Cardiac muscle cell (in vitro differentiated cells and primary cell): ENCODE results near the gene MTUS2. TPM values are rescaled to one million over a fixed set of nuclear protein-coding genes. Genes with fewer than 3 reads are reported as not detected.
"Not testable (repeated sequence)": the region's sequence is repeated elsewhere in the genome, so short reads cannot be mapped to it uniquely, and the experiment has no call there.

ENCODE experiments used
- DNase-seq, 2 donors: peaks; one replicate each; pipeline versions ENCODE4 v3.0.0 to v3.0.0-alpha.2; 2010 to 2017; ENCODE audit warnings: low read depth in 1 of 2, low spot score in 1 of 2
- H3K27ac ChIP-seq: fragments of 200-600 bp; sonication (generic); 2 replicates; pipeline ENCODE4 v1.5.1; 2016
- H3K27me3 ChIP-seq: fragments of 200-600 bp; sonication (generic); 2 replicates; pipeline ENCODE4 v1.6.0; 2016; ENCODE audit warnings: control low read depth
- H3K36me3 ChIP-seq: fragments of 200-600 bp; sonication (generic); 2 replicates; pipeline ENCODE4 v1.5.1; 2016; ENCODE audit warnings: control low read depth
- H3K4me1 ChIP-seq: fragments of 200-600 bp; sonication (generic); 2 replicates; pipeline ENCODE4 v1.8.1; 2017; ENCODE audit warnings: low read depth, mild to moderate bottlenecking, mixed run types
- H3K4me3 ChIP-seq: fragments of 200-600 bp; sonication (generic); 2 replicates; pipeline ENCODE4 v1.5.1; 2016; ENCODE audit warnings: mild to moderate bottlenecking
- H3K9me3 ChIP-seq: fragments of 200-600 bp; sonication (generic); 2 replicates; pipeline ENCODE4 v1.5.1; 2017; ENCODE audit warnings: low read depth, mild to moderate bottlenecking, control low read depth
- polyA plus RNA-seq: library from polyadenylated mRNA; unstranded; fragments of >200 nt; fragmentation: Nextera tagmentation; extraction: Ambion mirVana; gene quantifications from 2 replicates; pipeline ENCODE4 v1.2.1, GENCODE V29; 2016
- total RNA-seq: library from RNA; depleted of rRNA; stranded (reverse); fragments of >200 nt; gene quantifications from 2 replicates; pipeline ENCODE4 v1.2.3, GENCODE V29; 2016
- TF ChIP-seq, protein P1 (sequence below): IDR thresholded peaks from 2 replicates; pipeline ENCODE4 v1.5.1; 2012; ENCODE audit warnings: low read depth, mild to moderate bottlenecking, low read length

Gene MTUS2
- total and polyA plus RNA-seq, 2 experiments from 2014 or later = 31.6 to 96.9 TPM

DNA sequence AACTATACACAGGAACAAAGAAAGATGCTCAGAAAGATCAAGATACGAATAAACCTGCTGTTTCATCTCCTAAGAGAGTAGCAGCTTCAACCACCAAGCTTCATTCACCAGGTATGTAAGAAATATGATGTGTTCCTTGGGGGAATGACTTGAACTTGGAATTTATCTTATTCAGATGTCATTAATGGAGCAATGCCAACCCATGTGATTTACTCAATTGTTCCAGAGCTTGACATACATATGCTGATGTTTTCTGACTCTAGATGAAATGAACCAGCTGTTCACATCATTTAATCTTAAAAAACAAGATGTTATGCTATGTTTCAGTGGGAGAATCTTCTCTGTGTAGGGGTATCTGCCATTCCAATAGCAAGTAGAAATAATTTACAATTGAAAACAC, 504.5 kb downstream of the MTUS2 start:
- no peak for DNase-seq
- Histone ChIP-seq H3K27me3 (no peaks in the 10 kb centered on the region), H3K36me3 (no peaks in the 10 kb centered on the region), H3K9me3 (no peaks in the 10 kb centered on the region), H3K4me1 (no peaks in the 10 kb centered on the region), H3K4me3 (no peak overlapping the region), H3K27ac (no peak overlapping the region)
- TF ChIP-seq, protein P1, sequence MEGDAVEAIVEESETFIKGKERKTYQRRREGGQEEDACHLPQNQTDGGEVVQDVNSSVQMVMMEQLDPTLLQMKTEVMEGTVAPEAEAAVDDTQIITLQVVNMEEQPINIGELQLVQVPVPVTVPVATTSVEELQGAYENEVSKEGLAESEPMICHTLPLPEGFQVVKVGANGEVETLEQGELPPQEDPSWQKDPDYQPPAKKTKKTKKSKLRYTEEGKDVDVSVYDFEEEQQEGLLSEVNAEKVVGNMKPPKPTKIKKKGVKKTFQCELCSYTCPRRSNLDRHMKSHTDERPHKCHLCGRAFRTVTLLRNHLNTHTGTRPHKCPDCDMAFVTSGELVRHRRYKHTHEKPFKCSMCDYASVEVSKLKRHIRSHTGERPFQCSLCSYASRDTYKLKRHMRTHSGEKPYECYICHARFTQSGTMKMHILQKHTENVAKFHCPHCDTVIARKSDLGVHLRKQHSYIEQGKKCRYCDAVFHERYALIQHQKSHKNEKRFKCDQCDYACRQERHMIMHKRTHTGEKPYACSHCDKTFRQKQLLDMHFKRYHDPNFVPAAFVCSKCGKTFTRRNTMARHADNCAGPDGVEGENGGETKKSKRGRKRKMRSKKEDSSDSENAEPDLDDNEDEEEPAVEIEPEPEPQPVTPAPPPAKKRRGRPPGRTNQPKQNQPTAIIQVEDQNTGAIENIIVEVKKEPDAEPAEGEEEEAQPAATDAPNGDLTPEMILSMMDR = no peak

DNA sequence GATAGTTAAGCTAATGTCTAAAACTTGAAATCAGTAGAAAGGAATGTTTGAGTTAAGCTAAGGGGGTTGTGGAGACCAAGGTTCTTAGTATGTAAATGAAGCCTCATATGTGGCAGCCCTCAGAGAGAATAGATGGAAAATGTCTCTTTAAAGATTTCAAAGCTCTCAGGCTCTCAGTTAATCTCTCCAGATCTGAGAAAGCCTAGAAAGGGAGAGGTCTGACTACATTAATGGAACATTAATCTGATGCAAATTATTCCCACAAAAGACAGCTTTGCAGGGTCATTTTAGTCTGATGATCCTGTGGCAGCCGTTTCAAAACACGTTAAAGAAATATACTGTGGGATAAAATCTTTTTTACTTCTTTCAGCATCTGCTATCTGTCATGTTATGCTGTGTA, 508.4 kb downstream of the MTUS2 start:
- Histone ChIP-seq H3K4me1 (no peaks in the 10 kb centered on the region), H3K27ac (no peak overlapping the region), H3K27me3 (no peaks in the 10 kb centered on the region), H3K36me3 (no peaks in the 10 kb centered on the region), H3K4me3 (no peak overlapping the region), H3K9me3 (no peaks in the 10 kb centered on the region)
- TF ChIP-seq, protein P1 = no peak
- no peak for DNase-seq

DNA sequence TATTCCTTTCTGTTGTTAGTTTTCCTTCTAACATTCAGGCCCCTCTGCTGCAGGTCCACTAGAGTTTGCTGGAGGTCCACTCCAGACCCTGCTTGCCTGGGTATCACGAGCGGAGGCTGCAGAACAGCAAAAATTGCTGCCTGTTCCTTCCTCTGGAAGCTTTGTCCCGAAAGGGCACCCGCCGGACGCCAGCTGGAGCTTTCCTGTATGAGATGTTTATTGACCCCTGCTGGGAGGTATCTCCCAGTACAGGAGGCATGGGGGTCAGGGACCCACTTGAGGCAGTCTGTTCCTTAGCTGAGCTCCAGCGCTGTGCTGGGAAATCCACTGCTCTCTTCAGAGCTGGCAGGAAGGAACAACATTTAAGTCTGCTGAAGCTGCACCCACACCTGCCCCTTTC, 516.2 kb downstream of the MTUS2 start:
- no peak overlapping the region for H3K4me3 ChIP-seq
- no peaks in the 10 kb centered on the region for H3K9me3 ChIP-seq
- H3K36me3 ChIP-seq = no peaks in the 10 kb centered on the region
- DNase-seq = no peak
- H3K4me1 ChIP-seq = no peaks in the 10 kb centered on the region
- no peak overlapping the region for H3K27ac ChIP-seq
- no peaks in the 10 kb centered on the region for H3K27me3 ChIP-seq
- TF ChIP-seq, protein P1 = no peak

DNA sequence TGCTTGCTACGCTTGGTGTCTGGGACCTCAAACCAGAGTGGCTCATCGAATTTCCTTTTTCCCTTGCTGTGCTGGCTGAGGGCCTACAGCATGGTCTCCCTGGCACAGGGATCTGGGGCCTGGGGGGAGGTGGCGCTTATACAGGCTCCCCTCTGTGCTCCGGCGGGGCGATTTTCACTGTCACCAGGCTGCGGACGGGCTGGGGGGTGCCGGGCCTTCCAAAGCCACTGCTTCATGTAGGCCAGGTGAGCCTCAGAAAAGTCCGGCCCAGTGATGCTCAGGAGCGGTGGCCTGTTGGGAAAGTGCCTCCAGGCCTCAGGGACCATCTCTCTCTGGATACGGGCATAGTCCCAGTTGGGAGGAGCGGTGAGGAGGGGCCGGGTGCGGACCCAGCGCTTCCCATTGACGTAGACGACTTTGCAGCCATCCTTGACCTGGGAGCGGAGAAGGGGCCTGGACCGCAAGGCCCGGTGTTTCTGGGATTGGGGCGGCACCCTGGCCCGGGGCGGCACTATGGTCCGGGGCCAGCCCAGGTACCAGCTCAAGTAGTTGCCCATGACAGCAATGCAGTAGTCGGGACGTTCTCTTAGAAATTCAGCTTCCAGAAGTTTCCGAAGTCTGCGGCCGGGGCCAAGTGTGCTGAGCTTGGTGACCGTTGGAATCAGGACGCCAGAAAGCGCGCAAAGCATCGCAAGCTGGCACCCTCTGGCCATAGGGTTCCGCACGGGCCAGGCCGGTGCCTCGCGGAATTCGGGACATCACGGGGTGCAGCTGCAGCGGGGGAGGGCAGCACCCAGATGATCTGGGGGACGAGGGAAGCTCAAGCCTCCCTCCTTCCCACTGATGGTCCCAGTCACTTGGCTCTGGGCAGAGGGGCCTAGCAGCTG, 519.5 kb downstream of the MTUS2 start:
- no peak overlapping the region for H3K27ac ChIP-seq
- no peaks in the 10 kb centered on the region for H3K4me1 ChIP-seq
- no peaks in the 10 kb centered on the region for H3K9me3 ChIP-seq
- TF ChIP-seq, protein P1 = no peak
- H3K27me3 ChIP-seq = no peaks in the 10 kb centered on the region
- no peak for DNase-seq
- no peaks in the 10 kb centered on the region for H3K36me3 ChIP-seq
- no peak overlapping the region for H3K4me3 ChIP-seq

DNA sequence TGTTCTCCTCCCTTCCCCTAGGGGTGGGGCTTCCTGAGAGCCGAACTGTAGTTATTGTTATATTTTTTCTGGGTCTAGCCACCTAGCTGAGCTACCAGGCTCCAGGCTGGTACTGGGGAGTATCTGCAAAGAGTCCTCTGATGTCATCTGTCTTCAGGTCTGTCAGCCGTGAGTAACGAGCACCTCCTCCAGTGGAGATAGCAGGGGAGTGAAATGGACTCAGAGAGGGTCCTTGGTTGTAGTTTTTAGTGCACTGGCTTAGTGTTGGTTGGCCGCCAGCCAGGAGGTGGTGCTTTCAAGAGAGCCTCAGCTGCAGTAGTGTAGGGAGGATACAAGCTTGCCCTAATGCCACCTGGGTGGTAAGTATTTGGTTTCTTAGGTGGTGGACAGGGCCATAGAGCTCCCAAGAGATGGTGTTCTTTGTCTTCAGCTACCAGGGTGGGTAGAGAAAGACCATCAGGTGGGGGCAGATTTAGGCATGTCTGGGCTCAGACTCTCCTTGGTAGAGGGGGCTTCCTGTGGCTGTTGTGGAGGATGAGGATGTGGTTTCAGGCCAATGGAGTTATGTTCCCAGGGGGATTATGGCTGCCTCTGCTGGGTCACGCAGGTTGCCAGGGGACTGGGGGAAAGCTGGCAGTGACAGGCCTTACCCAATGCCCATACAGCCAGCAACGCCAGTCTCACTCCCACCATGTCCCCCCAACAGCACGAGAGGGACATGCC, 525.9 kb downstream of the MTUS2 start:
- H3K36me3 ChIP-seq, H3K4me1 ChIP-seq, H3K4me3 ChIP-seq, H3K27ac ChIP-seq, H3K9me3 ChIP-seq, H3K27me3 ChIP-seq: not testable (repeated sequence)
- DNase-seq = peak in 1 of 2 donors; percentile 11

DNA sequence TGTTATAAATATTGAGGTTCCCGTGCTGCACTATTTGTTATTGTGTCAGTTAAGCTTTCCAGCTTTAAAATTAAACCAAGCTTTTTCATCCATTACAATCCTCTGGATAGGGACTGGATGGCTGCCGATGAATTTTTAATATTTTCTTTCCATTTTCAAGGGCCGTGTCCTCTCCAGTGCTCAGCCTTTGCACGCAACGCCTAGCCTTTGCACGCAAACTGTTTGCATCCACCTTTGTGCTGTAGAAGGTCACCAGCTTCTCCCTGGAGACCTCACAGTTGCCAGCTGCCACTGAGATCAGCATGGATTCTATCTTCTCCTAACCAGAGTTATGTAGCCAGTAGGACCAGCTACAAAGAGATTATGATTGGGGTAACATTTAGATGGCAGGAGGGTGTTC, 534.9 kb downstream of the MTUS2 start:
- no peak for DNase-seq
- no peak overlapping the region for H3K27ac ChIP-seq
- TF ChIP-seq, protein P1 = no peak
- no peaks in the 10 kb centered on the region for H3K36me3 ChIP-seq
- H3K4me3 ChIP-seq = no peak overlapping the region
- peaks cover 18% of the 10 kb centered on the region for H3K4me1 ChIP-seq
- no peaks in the 10 kb centered on the region for H3K9me3 ChIP-seq
- H3K27me3 ChIP-seq = peaks cover 5% of the 10 kb centered on the region
